GM12875 (cell line): Measurements from ENCODE around the gene GAPDH.
"Not testable (repeated sequence)": the region's sequence is repeated elsewhere in the genome, so short reads cannot be mapped to it uniquely, and the experiment has no call there.

Experiments
- H3K4me3 ChIP-seq: one replicate; pipeline ENCODE4 v1.5.1; 2011; ENCODE audit warnings: low read depth, low read length, control low read depth
- TF ChIP-seq, protein P1 (sequence below): IDR thresholded peaks from 2 replicates; pipeline ENCODE4 v1.5.1; 2011; ENCODE audit warnings: low read depth, mild to moderate bottlenecking, control low read depth, inconsistent platforms, low read length, moderate library complexity, borderline replicate concordance; ENCODE audit not compliant: insufficient read depth

Gene GAPDH

DNA sequence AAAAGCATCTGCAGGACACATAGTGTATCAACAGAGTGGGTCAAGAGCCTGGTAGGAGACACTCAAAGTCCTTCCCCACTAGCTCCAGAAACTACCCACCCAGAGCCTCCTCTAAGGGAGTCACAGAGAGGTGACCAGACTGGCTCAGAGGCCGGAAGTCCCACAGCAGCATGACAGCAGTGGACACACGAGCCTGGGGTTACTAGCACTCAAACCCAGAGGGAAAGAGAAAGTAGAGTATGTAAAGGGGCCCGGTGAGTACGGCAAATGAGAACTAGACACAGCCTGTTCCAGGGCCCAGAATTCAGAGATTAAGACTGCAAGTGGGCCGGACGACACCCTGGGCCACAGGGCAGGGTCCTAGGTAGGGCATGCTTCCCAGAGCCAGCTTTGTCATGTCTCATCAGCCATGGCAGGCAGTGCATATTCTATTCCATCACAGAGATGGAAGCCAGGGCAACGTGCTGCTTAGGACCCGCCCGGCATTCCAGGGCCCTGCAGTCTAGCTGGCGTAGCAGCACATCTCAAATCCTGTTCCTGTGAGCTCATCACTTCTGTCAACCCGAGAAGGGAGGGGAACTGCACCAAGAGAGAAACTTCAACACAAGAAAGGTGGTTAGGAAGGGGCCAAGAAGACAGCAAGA lies 17.3 kb downstream of the GAPDH start:
- TF ChIP-seq, protein P1, sequence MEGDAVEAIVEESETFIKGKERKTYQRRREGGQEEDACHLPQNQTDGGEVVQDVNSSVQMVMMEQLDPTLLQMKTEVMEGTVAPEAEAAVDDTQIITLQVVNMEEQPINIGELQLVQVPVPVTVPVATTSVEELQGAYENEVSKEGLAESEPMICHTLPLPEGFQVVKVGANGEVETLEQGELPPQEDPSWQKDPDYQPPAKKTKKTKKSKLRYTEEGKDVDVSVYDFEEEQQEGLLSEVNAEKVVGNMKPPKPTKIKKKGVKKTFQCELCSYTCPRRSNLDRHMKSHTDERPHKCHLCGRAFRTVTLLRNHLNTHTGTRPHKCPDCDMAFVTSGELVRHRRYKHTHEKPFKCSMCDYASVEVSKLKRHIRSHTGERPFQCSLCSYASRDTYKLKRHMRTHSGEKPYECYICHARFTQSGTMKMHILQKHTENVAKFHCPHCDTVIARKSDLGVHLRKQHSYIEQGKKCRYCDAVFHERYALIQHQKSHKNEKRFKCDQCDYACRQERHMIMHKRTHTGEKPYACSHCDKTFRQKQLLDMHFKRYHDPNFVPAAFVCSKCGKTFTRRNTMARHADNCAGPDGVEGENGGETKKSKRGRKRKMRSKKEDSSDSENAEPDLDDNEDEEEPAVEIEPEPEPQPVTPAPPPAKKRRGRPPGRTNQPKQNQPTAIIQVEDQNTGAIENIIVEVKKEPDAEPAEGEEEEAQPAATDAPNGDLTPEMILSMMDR, result no peak
- no peak overlapping the region for H3K4me3 ChIP-seq

- no peak overlapping the region for H3K4me3 ChIP-seq
- TF ChIP-seq, protein P1, result no peak
Measured at GRCh38 chr12:6552140-6552551, 17.8 kb downstream of the GAPDH start.

- no peak overlapping the region for H3K4me3 ChIP-seq
- TF ChIP-seq, protein P1, result no peak
Measured at GRCh38 chr12:6553051-6553868, 18.9 kb downstream of the GAPDH start.

- TF ChIP-seq, protein P1, result peak; percentile 84
- H3K4me3 ChIP-seq, result peak overlapping the region; percentile 92
Measured at GRCh38 chr12:6554168-6555017, 20.1 kb downstream of the GAPDH start.

GRCh38 chr12:6555018-6555691 lies 20.8 kb downstream of the GAPDH start:
- peak overlapping the region; percentile 92 for H3K4me3 ChIP-seq
- TF ChIP-seq, protein P1, result no peak

- H3K4me3 ChIP-seq, result not testable (repeated sequence)
Measured at GRCh38 chr12:6556496-6556817, 22.1 kb downstream of the GAPDH start.

- TF ChIP-seq, protein P1, result no peak
- H3K4me3 ChIP-seq, result no peak overlapping the region
Measured at GRCh38 chr12:6556857-6557256, 22.5 kb downstream of the GAPDH start.
